WTC11 (cell line): ENCODE results near the gene PDE1A. TPM values are rescaled to one million over a fixed set of nuclear protein-coding genes. Genes with fewer than 3 reads are reported as not detected.

ENCODE experiments used
- ATAC-seq: fragments of 200-7000 bp; cut with Tn5 transposase; 2 replicates; pipeline ENCODE4 v1.10.0; 2021; ENCODE audit warnings: mild to moderate bottlenecking, moderate library complexity
- CTCF ChIA-PET: fragments of 300-600 bp; sonication (Branson Sonifier 250); formaldehyde crosslinking; loops from one replicate; lab custom pipeline; 2021; ENCODE audit warnings: antibody characterized with exemption; lab: Charles Lee
- POLR2A ChIA-PET: fragments of 350-600 bp; sonication (Branson Sonifier 250); formaldehyde crosslinking; loops from one replicate; lab custom pipeline; 2021; ENCODE audit warnings: antibody characterized with exemption; lab: Charles Lee
- DNase-seq: peaks from one replicate; pipeline ENCODE4 v3.0.0; 2021; ENCODE audit warnings: low spot score
- H3K27ac Mint-ChIP-seq: 2 replicates; pipeline ENCODE4 v1.8.0; 2021; ENCODE audit warnings: mixed read lengths
- H3K27me3 Mint-ChIP-seq: 2 replicates; pipeline ENCODE4 v1.8.0; 2021; ENCODE audit warnings: low read depth, mild to moderate bottlenecking, moderate library complexity, mixed read lengths
- H3K36me3 Mint-ChIP-seq: 2 replicates; pipeline ENCODE4 v1.8.0; 2021; ENCODE audit warnings: mixed read lengths
- H3K4me1 Mint-ChIP-seq: 2 replicates; pipeline ENCODE4 v1.8.0; 2022; ENCODE audit warnings: mixed read lengths
- H3K4me3 Mint-ChIP-seq: 2 replicates; pipeline ENCODE4 v1.8.0; 2021; ENCODE audit warnings: mild to moderate bottlenecking, moderate library complexity, mixed read lengths
- H3K9me3 Mint-ChIP-seq: 2 replicates; pipeline ENCODE4 v1.8.0; 2021; ENCODE audit warnings: mixed read lengths
- AFF4 ChIP-seq: sonication (generic); formaldehyde crosslinking; IDR thresholded peaks from 2 replicates; pipeline ENCODE4 v1.8.1; 2023; ENCODE audit warnings: mild to moderate bottlenecking, missing genetic modification reagents, borderline replicate concordance
- ATF1 ChIP-seq: sonication (generic); formaldehyde crosslinking; IDR thresholded peaks from 2 replicates; pipeline ENCODE4 v1.8.1; 2023; ENCODE audit warnings: mild to moderate bottlenecking, moderate library complexity, missing genetic modification reagents
- CDX4 ChIP-seq: fragments of 250-450 bp; sonication (Bioruptor Pico); IDR thresholded peaks from 2 replicates; pipeline ENCODE4 v1.9.0; 2021; ENCODE audit warnings: moderate library complexity, mild to moderate bottlenecking, inconsistent platforms, borderline replicate concordance
- CREB1 ChIP-seq: sonication (generic); formaldehyde crosslinking; IDR thresholded peaks from 2 replicates; pipeline ENCODE4 v1.8.0; 2023; ENCODE audit warnings: mild to moderate bottlenecking, missing genetic modification reagents
- E2F4 ChIP-seq: sonication (generic); formaldehyde crosslinking; IDR thresholded peaks from 2 replicates; pipeline ENCODE4 v1.8.1; 2022; ENCODE audit warnings: low read depth, mild to moderate bottlenecking, moderate library complexity, missing genetic modification reagents, borderline replicate concordance
- FOXP4 ChIP-seq: sonication (generic); formaldehyde crosslinking; IDR thresholded peaks from 2 replicates; pipeline ENCODE4 v1.8.0; 2022; ENCODE audit warnings: mild to moderate bottlenecking, missing genetic modification reagents
- GABPB1 ChIP-seq: sonication (generic); formaldehyde crosslinking; IDR thresholded peaks from 2 replicates; pipeline ENCODE4 v1.8.1; 2023; ENCODE audit warnings: mild to moderate bottlenecking, missing genetic modification reagents
- MXD4 ChIP-seq: fragments of 250-450 bp; sonication (Bioruptor Pico); IDR thresholded peaks from 2 replicates; pipeline ENCODE4 v1.8.0; 2021; ENCODE audit warnings: mild to moderate bottlenecking, moderate library complexity, borderline replicate concordance
- RELA ChIP-seq: sonication (generic); formaldehyde crosslinking; IDR thresholded peaks from 2 replicates; pipeline ENCODE4 v1.8.1; 2022; ENCODE audit warnings: missing genetic modification reagents, mild to moderate bottlenecking, borderline replicate concordance
- SMAD3 ChIP-seq: sonication (generic); formaldehyde crosslinking; IDR thresholded peaks from 2 replicates; pipeline ENCODE4 v1.8.0; 2022; ENCODE audit warnings: missing genetic modification reagents, mild to moderate bottlenecking, borderline replicate concordance
- SP1 ChIP-seq: sonication (generic); formaldehyde crosslinking; conservative IDR thresholded peaks from 2 replicates; pipeline ENCODE4 v1.8.1; 2022; ENCODE audit warnings: missing genetic modification reagents
- ZNF281 ChIP-seq: sonication (generic); formaldehyde crosslinking; IDR thresholded peaks from 2 replicates; pipeline ENCODE4 v1.8.0; 2023; ENCODE audit warnings: mild to moderate bottlenecking, missing genetic modification reagents
- ZNF532 ChIP-seq: fragments of 250-450 bp; sonication (Bioruptor Pico); IDR thresholded peaks from 2 replicates; pipeline ENCODE4 v1.9.0; 2021; ENCODE audit warnings: mild to moderate bottlenecking, borderline replicate concordance
- total RNA-seq: library from RNA; stranded (reverse); gene quantifications from 3 replicates; pipeline ENCODE4 v1.2.3, GENCODE V29; 2021

Gene PDE1A
- total RNA-seq, 1 experiment from 2014 or later: not detected

GRCh38 chr2:182117196-182117595 is 309.6 kb downstream of the PDE1A start:
- TF ChIP-seq ATF1 (CRISPR knock-in tag) (no peak), ZNF281 (CRISPR knock-in tag) (no peak), E2F4 (no peak), MXD4 (CRISPR knock-in tag) (no peak), ZNF532 (no peak), SP1 (CRISPR knock-in tag) (no peak)
- TF ChIP-seq, all 79 proteins: peak for 0
- no peaks in the 10 kb centered on the region for H3K27me3 Mint-ChIP-seq
- H3K27ac Mint-ChIP-seq: no peak overlapping the region
- H3K4me1 Mint-ChIP-seq: peaks cover 6% of the 10 kb centered on the region; the same call in 1 of the 2 replicates
- no peak overlapping the region for H3K4me3 Mint-ChIP-seq
- POLR2A ChIA-PET: interaction anchor here (0.5 kb wide), 1 partner anchor 554 kb away, joined by 3 read pairs; no protein-coding TSS in a partner anchor
- no peaks in the 10 kb centered on the region for H3K9me3 Mint-ChIP-seq
- no peaks in the 10 kb centered on the region for H3K36me3 Mint-ChIP-seq
- DNase-seq (no peak), ATAC-seq (no peak)
- CTCF ChIA-PET: no interaction called here

- Mint-ChIP-seq H3K4me3 (no peak overlapping the region), H3K27ac (no peak overlapping the region), H3K27me3 (no peaks in the 10 kb centered on the region), H3K4me1 (peaks cover 6% of the 10 kb centered on the region; the same call in 1 of the 2 replicates), H3K36me3 (no peaks in the 10 kb centered on the region), H3K9me3 (no peaks in the 10 kb centered on the region)
- DNase-seq: no peak
- POLR2A ChIA-PET: interaction anchor here (0.5 kb wide), 1 partner anchor 554 kb away, joined by 3 read pairs; no protein-coding TSS in a partner anchor
- no peak for TF ChIP-seq ATF1 (CRISPR knock-in tag)
- TF ChIP-seq CREB1 (CRISPR knock-in tag): no peak
- no peak for TF ChIP-seq E2F4
- TF ChIP-seq AFF4 (CRISPR knock-in tag): no peak
- no peak for TF ChIP-seq SMAD3 (CRISPR knock-in tag)
- TF ChIP-seq CDX4 (CRISPR knock-in tag): no peak
- no peak for TF ChIP-seq RELA (CRISPR knock-in tag)
- TF ChIP-seq FOXP4 (CRISPR knock-in tag): no peak
- TF ChIP-seq GABPB1 (CRISPR knock-in tag): no peak
- no peak for ATAC-seq
- CTCF ChIA-PET: no interaction called here
Measured at GRCh38 chr2:182116774-182117173, 310.1 kb downstream of the PDE1A start.
